ENCODE measurements around the gene BACH2. TPM values are rescaled to one million over a fixed set of nuclear protein-coding genes. Genes with fewer than 3 reads are reported as not detected.

The BACH2 gene
- total and polyA plus RNA-seq, 9 of the 15 experiments (the other 6 are each of a cell fraction or from before 2014, with no cell fraction given): 0.06 to 3.1 (median 0.59) TPM

- TF ChIP-seq ZNF407 (IDR thresholded peaks at IDR 0.05; ENCODE audit: low read depth): no peak
- 0 out of 2 replicates have a peak, but pooled peaks have one; percentile 24 for TF ChIP-seq ZNF324 (CRISPR knock-in tag; IDR thresholded peaks at IDR 0.05)
- no peak for TF ChIP-seq SMARCA4 (IDR thresholded peaks at IDR 0.05)
- TF ChIP-seq DMBX1 (CRISPR knock-in tag; IDR thresholded peaks at IDR 0.05; ENCODE audit: borderline replicate concordance): peak; percentile 85
- TF ChIP-seq ZNF449 (CRISPR knock-in tag; IDR thresholded peaks at IDR 0.05): 0 out of 2 replicates have a peak, but pooled peaks have one; percentile 47
These were observed 98.7 kb downstream of the BACH2 start (continued) for GRCh38 chr6:90197854-90198496.

All from K562 (cell line).